ENCODE results near the gene PIGH.

The PIGH gene

DNA sequence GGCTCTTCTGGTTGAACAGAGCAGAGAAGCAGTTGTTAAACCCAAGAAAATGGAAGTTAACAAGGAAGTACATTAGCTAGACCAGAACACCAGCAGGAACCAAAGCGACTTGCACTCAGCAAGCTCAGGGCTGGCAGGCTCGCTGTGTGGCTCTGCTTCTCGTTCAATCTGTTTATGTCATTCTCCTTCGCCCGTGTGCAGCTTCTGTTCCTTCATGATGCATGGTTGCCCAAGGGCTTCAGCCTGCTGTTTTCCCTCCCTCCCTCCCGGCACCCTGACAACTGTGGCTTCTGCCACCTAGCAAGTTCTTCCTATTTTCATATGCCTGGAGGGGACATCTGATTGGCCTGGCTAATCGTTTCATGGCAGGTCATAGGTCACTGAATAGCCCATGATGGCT is 25.3 kb downstream of the PIGH start:
- no peak for DNase-seq (ENCODE audit: low read depth)

DNA sequence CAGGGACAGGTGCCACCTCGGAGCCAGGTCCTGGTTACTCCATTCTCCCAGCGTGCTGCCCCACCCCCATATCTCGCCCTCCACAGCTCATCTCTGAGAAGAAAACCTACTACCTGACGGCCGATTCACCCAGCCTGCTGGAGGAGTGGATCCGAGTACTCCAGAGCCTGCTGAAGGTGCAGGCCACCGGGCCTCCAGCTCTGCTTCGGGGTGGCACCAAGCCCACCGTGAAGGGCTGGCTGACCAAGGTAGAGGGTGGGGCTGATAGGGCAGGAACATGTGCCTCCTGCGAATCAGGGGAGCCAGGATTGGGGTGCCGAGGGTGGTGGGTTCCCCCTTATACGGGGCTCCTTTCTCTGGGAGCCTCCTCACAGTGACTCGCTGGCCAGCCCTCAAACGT is 25.9 kb downstream of the PIGH start:
- no peak for DNase-seq (ENCODE audit: low read depth)

- no peak for DNase-seq (ENCODE audit: low read depth)
These were observed 26.6 kb downstream of the PIGH start for GRCh38 chr14:67573228-67574010.

DNA sequence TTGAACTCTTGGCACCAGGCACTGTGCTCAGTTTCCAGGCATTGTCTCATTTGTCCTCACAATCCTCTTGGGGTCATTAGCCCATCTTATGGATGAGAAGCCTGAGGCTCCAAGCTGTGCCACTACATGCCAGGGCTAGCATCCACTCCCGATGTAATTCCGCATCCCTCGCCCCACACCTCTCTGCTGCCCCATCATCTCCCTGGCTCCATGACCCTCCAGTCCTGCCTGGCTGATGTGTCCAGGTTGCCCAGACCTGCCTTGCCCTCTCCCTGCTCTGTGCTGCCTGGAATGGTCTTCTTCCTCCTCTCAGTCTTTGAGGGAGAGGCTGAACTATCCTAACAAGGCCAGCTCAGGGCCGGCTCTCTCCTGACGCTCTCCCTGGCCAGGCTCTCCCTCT is 27.5 kb downstream of the PIGH start:
- DNase-seq (ENCODE audit: low read depth): no peak

DNA sequence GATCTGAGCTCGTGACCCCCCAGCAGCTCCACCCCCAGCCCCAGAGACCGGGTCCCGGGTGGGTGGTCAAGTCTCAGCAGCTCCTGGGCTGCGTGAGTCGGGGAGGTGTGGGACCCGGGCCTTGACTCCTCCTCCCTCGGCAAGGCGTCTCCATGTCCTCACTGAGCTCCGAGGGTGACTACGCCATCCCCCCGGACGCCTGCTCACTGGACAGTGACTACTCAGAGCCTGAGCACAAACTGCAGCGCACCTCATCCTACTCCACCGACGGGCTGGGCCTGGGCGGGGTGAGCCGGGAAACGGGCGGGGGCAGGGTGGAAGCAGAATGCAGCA is 28.1 kb downstream of the PIGH start:
- DNase-seq (ENCODE audit: low read depth): no peak

GRCh38 chr14:67571275-67571990 is 28.6 kb downstream of the PIGH start:
- DNase-seq (ENCODE audit: low read depth): peak; percentile 24

DNA sequence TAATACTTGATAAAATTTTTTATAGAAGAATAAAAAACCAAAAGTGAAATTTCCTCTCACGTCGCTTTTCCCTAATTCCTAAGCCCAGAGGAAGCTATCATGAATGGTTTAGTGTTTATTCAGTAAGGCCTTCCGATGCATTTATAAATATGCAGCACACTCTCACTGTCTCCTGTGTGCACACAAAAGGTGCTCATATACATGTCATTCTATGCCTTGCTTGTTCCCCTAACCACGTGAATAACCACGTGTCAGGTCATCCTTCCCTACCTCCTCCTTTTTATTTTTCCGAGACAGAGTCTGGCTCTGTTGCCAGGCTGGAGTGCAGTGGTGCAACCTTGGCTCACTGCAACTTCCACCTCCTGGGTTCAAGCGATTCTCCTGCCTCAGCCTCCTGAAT is 29.6 kb downstream of the PIGH start:
- DNase-seq (ENCODE audit: low read depth): no peak

- DNase-seq (ENCODE audit: low read depth): no peak
These were observed 30.3 kb downstream of the PIGH start for GRCh38 chr14:67569651-67570290.

- no peak for DNase-seq (ENCODE audit: low read depth)
These were observed 30.9 kb downstream of the PIGH start for GRCh38 chr14:67569011-67569650.

GRCh38 chr14:67567654-67568053 is 32.4 kb downstream of the PIGH start:
- no peak for DNase-seq (ENCODE audit: low read depth)

GRCh38 chr14:67566908-67567307 is 33.2 kb downstream of the PIGH start:
- DNase-seq (ENCODE audit: low read depth): peak; percentile 11

GRCh38 chr14:67564236-67564635 is 35.8 kb downstream of the PIGH start:
- DNase-seq (ENCODE audit: low read depth): no peak

GRCh38 chr14:67562776-67563150 is 37.3 kb downstream of the PIGH start:
- DNase-seq (ENCODE audit: low read depth): no peak

DNA sequence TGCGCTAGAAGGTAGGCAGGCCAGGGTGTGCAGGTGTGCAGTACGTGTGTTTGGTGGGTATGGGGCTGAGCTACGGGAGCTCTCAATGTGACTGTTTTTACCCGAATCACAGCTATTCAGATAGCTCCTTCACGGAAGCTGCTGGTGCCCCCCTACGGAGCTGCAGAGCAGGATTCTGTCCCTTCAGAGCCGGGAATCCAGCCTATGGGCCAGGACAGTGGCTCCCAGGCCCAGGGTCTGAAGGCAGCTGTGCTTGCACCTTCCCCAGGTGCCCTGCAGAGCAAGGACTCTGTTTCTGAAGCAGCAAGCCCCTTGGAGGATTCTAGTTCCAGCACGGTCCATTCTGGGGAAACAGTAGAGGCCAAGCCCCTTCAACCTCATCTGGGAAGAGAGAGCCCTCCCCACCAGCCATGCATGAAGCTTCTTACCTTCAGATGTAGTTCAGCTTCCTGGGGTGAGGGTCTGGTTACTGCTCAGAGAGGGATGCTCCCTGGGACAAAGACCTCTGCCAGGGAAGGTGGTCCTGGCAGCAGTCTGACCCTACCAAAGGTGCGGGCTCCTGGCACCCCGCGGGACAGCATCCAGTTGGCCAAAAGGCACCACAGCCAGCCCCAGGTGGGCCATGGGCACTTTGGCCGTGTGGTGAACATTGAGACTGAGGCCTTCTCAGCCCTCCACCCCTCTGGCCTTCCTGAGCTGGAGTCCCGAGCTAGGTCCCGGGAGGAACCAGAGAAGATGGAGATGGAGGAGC is 37.9 kb downstream of the PIGH start:
- no peak for DNase-seq (ENCODE audit: low read depth)

DNA sequence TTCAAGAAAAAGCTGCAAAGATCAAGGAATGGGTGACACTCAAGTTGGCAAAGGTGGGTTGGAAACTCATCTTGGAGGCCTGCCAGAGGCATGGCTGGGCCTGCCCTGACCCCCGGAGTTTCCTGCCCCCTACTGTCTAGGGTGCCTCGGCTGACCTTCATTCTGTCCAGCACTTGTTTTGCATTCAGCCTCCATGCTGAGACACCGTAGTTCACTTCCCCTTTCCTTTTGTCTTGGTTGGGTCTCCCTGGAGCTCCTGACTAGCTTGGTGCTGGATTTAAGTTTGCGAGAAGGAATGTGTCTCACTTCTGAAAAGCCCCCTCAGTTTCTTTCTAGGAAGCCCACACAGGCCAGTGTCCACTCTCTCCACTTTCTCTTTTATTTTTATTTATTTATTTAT is 40.4 kb downstream of the PIGH start:
- DNase-seq (ENCODE audit: low read depth): no peak

DNA sequence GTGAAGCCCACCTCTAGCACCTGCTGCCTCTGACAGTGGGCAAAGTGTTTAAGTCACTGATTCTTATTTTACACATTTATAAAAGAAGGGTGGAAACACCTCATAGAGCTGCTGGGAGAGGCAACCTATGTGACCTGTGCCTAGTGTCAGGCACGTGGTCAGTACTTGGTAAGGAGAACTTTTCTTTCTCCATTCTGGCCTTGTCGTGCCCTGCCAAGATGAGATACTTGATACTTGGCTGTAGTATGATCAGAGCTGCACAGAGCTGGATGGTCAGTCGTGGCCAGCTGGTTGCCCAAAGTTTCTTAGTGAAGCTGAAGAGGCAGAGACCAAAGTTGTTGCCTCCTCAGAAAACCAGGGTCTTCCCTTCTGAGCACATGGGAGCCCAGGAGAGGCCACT is 42.4 kb downstream of the PIGH start:
- DNase-seq (ENCODE audit: low read depth): no peak

GRCh38 chr14:67557118-67557517 is 43.0 kb downstream of the PIGH start:
- no peak for DNase-seq (ENCODE audit: low read depth)

DNA sequence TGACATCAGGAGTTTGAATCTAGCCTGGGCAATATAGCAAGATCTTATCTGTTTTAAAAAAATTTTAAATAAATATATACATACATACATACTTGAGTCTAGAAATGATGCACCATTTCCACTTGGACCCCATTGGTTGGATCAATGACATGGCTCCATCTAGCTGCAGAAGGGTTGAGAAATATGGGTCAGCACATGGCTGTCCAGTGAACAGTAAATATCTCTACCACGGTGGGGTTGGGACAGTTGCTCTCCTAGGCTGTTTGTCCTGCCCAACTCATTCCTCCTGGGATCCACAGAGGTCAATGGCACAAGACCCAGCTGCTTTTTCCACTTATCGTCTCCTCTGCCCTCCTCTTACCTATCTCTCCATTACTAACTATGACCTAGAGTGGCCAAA is 43.4 kb downstream of the PIGH start:
- no peak for DNase-seq (ENCODE audit: low read depth)

DNA sequence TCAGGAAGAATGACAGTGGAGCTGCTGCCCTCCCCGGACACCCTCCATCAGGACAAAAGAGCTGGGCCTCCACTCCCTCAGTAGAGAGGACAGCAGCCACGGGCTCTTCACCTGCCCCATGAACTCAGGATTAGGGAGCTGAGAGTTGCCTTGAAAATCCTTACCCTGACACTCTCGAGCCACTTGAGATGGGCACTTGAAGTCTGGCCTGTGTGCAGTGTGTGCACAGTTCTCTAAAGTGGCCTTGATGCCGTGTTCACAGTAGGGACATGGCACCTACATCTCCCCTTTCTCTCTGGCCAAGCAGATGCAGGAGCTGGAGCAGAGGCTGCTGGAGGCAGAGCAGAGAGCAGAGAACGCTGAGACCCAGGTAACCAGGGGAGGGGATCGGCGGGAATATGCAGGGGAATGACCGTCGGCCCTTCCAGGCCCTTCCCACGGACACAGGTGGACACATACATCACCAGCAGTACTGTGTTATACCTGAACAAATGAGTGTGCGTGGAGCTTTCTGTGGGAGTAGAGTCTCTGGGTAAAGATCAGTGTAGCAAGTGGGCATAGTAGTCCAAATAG is 44.5 kb downstream of the PIGH start:
- DNase-seq (ENCODE audit: low read depth): no peak

DNA sequence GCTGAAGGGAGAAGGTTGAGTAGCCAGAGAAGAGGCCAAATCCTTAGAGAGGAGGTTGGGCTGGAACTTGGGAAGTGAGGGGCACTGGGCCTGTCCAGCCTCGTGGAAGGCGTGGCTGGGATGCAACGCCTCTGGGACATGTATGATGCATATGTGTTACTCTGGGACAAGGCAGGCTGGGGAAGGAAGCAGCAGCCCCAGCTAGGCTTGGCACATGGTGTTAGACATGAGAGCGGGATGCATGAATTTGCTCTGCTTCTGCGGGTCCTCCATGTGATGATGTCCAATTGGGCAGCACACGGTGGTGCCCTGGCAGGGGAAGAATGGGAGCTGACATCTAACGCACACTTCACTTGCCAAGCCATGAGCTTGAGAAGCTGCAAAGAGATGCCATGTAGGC is 45.7 kb downstream of the PIGH start:
- no peak for DNase-seq (ENCODE audit: low read depth)

DNA sequence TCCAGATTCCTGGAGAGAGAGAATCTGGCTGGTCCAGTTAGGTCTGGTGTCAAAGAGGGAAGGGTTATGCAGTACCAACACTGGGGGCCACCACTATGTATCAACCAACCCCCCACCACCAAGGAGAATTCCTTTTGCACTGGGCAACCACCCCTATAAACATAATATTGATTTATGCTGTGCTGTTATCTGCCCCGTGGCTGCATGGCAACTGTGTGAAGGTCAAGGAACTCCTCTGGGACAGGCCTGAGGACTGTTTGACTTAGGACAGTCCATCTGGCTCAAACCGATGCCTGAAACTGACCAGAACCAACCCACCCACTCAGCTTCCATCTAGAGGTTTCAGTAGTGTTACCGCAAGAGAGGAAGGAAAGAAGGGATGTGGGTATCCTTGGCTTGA is 46.5 kb downstream of the PIGH start:
- DNase-seq (ENCODE audit: low read depth): no peak

- no peak for DNase-seq (ENCODE audit: low read depth)
These were observed 48.1 kb downstream of the PIGH start for GRCh38 chr14:67551940-67552339.

All from GM04504 (cell line).